Astrocyte (in vitro differentiated cells and primary cell): Measurements from ENCODE around the gene RTTN.

Experiments used
- CTCF ChIP-seq: IDR thresholded peaks from 2 replicates; pipeline ENCODE4 v1.5.1; 2011; ENCODE audit warnings: low read depth, mild to moderate bottlenecking, inconsistent platforms, low read length, moderate library complexity; ENCODE audit not compliant: insufficient read depth
- EZH2 ChIP-seq: IDR thresholded peaks from 2 replicates; pipeline ENCODE4 v1.6.1; 2012; ENCODE audit warnings: mild to moderate bottlenecking, low read length, inconsistent platforms; ENCODE audit not compliant: insufficient read depth

GRCh38 chr18:70124139-70124538, 81.3 kb downstream of the RTTN start:
- TF ChIP-seq CTCF (no peak), EZH2 (no peak)
